Mesothelial cell of epicardium (in vitro differentiated cells): ENCODE results near the gene BROX. TPM values are rescaled to one million over a fixed set of nuclear protein-coding genes. Genes with fewer than 3 reads are reported as not detected.
"Not testable (repeated sequence)": the region's sequence is repeated elsewhere in the genome, so short reads cannot be mapped to it uniquely, and the experiment has no call there.

Experiments used
- DNase-seq, 2 experiments: peaks; one replicate each; pipeline ENCODE4 v3.0.0; 2021; ENCODE audit warnings: low spot score in 2 of 2; ENCODE audit not compliant: unreplicated experiment in 2 of 2
- H3K27ac Mint-ChIP-seq: 2 replicates; pipeline ENCODE4 v1.8.0; 2021; ENCODE audit warnings: mixed read lengths
- H3K27me3 Mint-ChIP-seq: 2 replicates; pipeline ENCODE4 v1.8.0; 2021; ENCODE audit warnings: low read depth, mixed read lengths
- H3K36me3 Mint-ChIP-seq: 2 replicates; pipeline ENCODE4 v1.8.0; 2021; ENCODE audit warnings: mixed read lengths
- H3K4me1 Mint-ChIP-seq: 2 replicates; pipeline ENCODE4 v1.8.0; 2021; ENCODE audit warnings: mixed read lengths
- H3K4me3 Mint-ChIP-seq: 2 replicates; pipeline ENCODE4 v1.8.0; 2021; ENCODE audit warnings: mild to moderate bottlenecking, moderate library complexity, mixed read lengths
- H3K9me3 Mint-ChIP-seq: 2 replicates; pipeline ENCODE4 v1.8.0; 2021; ENCODE audit warnings: mixed read lengths
- total RNA-seq: library from RNA; stranded (reverse); gene quantifications from 3 replicates; pipeline ENCODE4 v1.2.1, GENCODE V29; 2021
- TF ChIP-seq, protein P1 (sequence below): fragments of 200-600 bp; sonication (generic); IDR thresholded peaks from one replicate; pipeline ENCODE4 v1.5.0; 2021; ENCODE audit warnings: antibody characterized with exemption; ENCODE audit not compliant: unreplicated experiment

BROX gene
- total RNA-seq, 1 donor from 2014 or later = 31.9 TPM

DNA sequence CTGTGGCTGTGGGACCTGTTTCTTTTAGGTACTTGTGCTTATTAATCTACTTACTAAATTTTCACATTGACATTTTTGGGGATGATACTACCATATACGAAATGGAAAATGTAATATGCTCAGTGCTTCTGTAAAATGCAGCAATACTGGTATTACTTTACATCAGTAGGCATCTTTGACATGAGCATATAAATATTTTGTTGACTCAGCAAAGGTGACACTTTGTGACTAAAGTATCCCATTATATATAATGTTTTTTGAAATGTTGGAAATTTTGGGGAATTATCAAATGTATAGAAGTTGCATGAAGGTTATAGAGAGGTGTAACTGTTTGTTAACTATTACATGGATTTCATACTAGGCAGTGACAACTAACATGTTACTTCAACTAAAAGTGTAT lies 22.4 kb downstream of the BROX start:
- Mint-ChIP-seq H3K36me3 (peaks cover 18% of the 10 kb centered on the region), H3K4me1 (no peaks in the 10 kb centered on the region), H3K27me3 (no peaks in the 10 kb centered on the region), H3K27ac (no peak overlapping the region), H3K4me3 (no peak overlapping the region), H3K9me3 (no peaks in the 10 kb centered on the region)
- DNase-seq = no peak
- TF ChIP-seq, protein P1, sequence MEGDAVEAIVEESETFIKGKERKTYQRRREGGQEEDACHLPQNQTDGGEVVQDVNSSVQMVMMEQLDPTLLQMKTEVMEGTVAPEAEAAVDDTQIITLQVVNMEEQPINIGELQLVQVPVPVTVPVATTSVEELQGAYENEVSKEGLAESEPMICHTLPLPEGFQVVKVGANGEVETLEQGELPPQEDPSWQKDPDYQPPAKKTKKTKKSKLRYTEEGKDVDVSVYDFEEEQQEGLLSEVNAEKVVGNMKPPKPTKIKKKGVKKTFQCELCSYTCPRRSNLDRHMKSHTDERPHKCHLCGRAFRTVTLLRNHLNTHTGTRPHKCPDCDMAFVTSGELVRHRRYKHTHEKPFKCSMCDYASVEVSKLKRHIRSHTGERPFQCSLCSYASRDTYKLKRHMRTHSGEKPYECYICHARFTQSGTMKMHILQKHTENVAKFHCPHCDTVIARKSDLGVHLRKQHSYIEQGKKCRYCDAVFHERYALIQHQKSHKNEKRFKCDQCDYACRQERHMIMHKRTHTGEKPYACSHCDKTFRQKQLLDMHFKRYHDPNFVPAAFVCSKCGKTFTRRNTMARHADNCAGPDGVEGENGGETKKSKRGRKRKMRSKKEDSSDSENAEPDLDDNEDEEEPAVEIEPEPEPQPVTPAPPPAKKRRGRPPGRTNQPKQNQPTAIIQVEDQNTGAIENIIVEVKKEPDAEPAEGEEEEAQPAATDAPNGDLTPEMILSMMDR = no peak

DNA sequence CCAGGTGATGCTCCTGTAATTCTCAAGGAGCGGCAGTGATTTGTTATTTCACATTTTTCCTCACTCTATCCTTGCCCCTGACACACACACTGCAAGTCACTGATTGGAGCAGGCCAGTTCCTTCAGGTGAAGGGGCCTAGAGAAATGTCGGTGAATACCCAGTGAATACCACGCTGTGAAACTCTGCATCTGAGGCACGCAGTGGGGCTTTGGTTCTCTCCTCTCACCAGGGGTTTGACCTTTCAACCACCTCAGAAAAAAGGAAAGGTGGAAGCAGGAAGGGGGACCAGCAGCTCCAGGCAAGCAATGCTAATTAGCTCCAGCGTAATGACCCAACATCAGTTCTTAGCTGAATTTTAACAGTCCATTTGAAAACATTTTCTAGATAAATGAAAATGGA lies 24.1 kb downstream of the BROX start:
- Mint-ChIP-seq H3K27ac (no peak overlapping the region), H3K4me1 (no peaks in the 10 kb centered on the region), H3K4me3 (no peak overlapping the region), H3K27me3 (no peaks in the 10 kb centered on the region), H3K36me3 (peaks cover 11% of the 10 kb centered on the region), H3K9me3 (no peaks in the 10 kb centered on the region)
- DNase-seq = no peak
- TF ChIP-seq, protein P1 = no peak

DNA sequence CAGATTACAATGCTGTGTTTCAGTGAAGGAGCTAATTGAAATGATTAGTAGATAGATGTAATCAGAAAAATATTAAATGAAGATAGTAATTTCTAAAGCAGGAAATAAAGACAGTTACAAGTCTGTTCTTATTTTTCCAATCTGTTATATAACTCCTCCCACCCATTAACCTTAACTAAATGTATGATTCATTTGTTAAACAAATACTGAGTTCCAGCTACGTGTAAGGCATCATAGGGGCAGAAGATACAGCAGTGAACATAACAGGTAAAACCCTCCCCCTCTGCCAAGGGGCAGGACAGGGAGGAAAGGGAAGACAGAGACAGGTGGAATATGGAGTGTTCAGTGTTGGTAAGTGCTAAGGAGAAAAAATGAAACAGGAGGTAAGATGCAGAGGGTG lies 24.6 kb downstream of the BROX start, which contains the start of gene FAM177B:
FAM177B (plus strand) TSS at position 231 of the 400 bp plus-strand sequence. CDS start 9,344 bp downstream, outside the sequence.
- Mint-ChIP-seq H3K4me1 (no peaks in the 10 kb centered on the region), H3K4me3 (no peak within 1 kb of the TSS), H3K9me3 (no peaks in the 10 kb centered on the region), H3K36me3 (peaks cover 11% of the 10 kb centered on the region), H3K27ac (no peak within 1 kb of the TSS), H3K27me3 (no peaks in the 10 kb centered on the region)
- TF ChIP-seq, protein P1 = no peak
- no peak for DNase-seq

DNA sequence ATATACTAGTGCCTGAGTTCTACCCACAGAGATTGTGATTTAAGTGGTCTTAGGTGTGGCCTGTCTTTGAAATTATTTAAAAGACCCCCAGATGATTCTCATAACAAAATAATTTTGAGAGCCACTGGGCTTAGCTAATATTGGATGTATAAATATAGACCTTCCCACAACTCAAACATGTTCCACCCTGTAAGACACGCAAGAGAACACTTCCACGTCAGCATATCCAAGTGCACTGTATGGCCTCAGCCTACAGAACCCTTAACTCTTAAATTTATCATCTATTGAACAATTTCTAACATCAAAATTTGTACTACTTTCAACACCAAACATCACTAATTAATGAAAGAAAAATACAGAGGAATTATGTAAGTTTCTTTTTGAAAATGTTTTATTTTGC lies 27.1 kb downstream of the BROX start:
- TF ChIP-seq, protein P1 = no peak
- Mint-ChIP-seq H3K9me3 (no peaks in the 10 kb centered on the region), H3K27me3 (no peaks in the 10 kb centered on the region), H3K4me3 (no peak overlapping the region), H3K36me3 (peaks cover 2% of the 10 kb centered on the region), H3K27ac (no peak overlapping the region), H3K4me1 (no peaks in the 10 kb centered on the region)
- no peak for DNase-seq

DNA sequence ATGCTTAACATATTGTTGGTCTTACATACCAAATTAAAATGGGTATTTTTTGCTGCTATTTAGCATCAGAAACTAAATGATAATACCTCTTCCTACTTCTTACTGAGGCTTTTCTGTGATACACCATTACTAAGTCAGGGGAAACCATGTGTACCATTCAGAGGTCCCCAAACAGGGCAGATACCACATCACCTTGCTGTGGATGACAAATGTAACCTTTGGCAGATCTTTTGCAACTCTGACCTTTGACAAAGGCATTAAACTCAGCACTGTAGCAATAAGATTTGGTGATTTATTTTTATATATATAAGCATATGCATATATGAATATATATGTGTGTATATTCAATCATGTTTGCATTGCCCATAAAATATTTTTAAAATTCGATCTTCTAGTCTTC lies 27.6 kb downstream of the BROX start:
- DNase-seq = no peak
- Mint-ChIP-seq H3K4me3 (no peak overlapping the region), H3K9me3 (no peaks in the 10 kb centered on the region), H3K36me3 (no peaks in the 10 kb centered on the region), H3K4me1 (no peaks in the 10 kb centered on the region), H3K27me3 (no peaks in the 10 kb centered on the region), H3K27ac (no peak overlapping the region)
- TF ChIP-seq, protein P1 = no peak

DNA sequence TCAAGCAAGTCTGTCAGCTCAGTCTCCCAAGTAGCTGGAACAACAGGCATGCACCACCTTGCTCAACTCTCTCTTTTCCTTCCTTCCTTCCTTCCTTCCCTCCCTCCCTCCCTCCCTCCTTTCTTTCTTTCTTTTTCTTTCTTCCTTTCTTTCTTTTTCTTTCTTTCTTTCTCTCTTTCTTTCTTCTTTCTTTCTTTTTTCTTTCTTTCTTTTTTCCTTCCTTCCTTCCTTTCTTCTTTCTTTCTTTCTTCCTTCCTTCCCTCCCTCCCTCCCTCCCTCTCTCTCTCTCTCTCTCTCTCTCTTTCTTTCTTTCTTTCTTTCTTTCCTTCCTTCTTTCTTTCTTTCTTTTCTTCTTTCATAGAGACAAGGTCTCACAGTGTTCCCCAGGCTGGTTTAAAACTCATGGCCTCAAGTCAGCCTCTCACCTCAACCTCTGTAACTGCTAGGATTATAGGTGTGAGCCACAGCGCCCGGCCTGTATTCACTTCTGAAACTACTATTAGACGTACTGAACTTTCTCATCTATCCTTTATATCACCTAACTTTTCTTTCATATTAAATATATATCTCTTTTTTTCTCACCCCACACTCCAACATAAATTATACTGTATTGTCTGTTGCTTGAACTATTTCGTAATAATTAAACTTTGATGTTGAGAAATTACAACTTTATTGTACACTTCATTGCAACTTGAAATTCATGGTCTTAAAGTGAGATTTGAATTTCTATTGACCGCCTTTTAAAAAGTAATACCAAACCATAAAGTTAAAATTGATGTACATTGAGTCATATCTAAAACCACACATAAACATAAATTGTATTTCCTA lies 29.5 kb downstream of the BROX start:
- not testable (repeated sequence) for DNase-seq, H3K9me3 Mint-ChIP-seq, H3K27ac Mint-ChIP-seq, H3K27me3 Mint-ChIP-seq, H3K4me1 Mint-ChIP-seq, H3K36me3 Mint-ChIP-seq, H3K4me3 Mint-ChIP-seq
